Activated CD8-positive, alpha-beta memory T cell treated with anti-CD3 and anti-CD28 coated beads, Interleukin-2, amount 50 U/mL, for 24 hours (primary cell): ENCODE data around the gene ANXA6.
"Not testable (repeated sequence)": the region's sequence is repeated elsewhere in the genome, so short reads cannot be mapped to it uniquely, and the experiment has no call there.

Experiments
- DNase-seq: peaks from one replicate; pipeline ENCODE4 v3.0.0-alpha.2; 2020; ENCODE audit errors: extremely low read depth

Gene ANXA6

DNA sequence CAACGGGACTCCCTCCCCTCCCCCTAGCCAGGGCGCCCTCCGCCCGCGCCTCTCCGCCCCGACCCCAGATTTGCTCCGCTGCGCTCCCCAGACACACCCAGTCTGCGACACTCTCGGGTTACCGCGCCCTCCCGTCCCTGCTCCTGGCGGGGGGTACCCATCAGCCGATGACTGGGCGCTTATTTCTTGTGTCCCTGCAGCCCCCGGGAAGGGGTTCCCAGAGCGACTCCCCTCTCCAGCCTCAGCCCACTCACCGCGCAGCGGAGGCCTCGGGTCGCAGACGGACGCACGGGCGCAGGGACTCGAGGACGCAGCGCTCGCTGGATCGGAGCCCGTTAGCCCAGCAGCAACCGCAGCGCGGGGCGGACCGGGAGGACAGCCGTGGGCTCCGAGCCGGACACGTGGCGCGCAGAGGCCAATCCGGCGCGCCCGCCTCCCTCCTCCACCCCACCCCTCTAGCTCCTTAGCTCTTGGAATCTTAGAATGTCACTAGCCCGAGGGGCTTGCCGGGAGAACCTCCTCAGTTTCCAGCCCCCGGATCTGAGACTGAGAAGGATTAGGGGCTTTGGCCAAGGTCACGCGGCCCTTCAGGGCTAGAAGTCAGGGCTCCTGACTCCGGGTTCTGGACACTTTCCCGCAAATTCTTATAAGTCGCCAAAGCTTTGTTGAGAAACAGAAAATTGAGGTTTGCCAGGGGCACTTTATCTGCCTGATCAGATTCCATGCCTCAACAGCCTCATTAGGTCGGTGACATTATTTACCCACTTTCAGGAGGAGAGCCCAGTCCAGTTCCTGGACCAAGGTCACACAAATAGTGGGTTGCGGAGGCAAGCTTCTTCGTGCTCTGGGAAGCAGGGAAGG is at the start of gene ANXA6:
Gene ANXA6, minus strand, starts transcription at position 354 of the 861 bp plus-strand sequence. CDS start 9,878 bp downstream, outside the sequence.
- DNase-seq: no peak

DNA sequence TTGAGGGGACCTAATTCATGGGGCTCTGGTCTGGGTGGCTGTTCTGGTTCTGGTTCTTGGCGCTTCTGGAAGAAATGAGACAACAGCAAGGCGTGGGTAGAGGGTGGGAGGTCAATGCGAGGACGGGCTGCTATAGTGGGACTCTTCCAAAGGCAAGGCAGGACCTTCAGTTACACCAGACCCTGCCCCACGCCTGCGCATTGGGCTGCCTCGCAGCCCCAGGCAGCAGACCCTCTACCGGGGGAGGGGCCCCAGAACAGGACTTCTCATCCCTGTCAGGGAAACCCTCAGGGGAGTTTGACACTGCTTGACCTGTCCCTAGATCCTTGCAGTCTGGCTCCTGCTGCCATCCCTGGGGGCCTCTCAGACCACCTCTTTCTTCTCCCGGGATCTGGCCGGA is 47.8 kb upstream of the ANXA6 start:
- DNase-seq: no peak

DNA sequence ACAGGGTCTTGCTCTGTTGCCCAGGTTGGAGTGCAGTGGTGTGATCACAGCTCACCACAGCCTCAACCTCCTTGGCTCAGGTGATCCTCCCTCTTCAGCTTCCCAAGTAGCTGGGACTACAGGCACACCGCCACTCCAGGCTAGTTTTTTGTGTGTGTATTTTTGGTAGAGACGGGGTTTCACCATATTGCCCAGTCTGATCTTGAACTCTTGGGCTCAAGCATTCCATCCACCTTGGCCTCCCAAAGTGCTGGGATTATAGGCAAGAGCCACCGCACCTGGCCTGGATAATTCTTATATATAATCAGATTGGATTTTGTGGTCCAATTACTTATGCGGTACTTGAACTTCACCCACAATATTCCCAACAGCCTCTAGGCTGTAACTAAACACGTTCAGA is 46.5 kb upstream of the ANXA6 start:
- no peak for DNase-seq

DNA sequence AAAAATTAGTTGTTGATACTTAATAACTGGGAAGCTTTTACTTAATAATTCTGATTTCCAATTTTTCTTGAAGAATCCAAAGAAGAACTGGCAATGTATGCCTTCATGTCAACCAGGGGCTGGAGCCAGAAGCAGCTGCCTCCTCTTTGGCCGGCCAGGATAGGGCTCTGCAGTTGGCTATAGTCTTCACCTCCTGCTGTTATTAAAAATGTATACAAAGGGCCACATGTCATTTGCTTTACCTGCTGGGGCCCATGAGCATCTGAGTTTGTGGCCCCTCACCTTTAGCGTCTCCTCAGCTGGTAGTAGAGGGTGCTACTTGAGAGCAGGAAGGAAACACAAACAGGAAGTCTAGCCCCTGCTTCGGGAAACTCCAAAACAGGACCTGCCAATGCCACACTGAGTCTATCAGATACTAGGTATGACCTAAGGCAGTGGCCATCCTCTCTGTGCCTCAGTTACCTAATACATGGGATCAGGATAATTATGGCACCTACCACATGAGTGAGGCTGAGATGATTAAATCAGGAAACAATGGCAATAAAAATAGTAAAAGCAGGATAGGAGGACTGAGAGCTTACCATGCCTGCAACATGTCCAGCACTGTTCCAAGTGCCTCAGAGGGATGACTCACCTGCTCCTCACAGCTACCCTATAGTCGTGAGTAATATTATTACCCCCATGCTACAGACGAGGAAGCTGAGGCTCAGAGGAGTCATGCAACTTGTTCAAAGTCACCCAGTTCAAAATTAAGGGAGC is 45.0 kb upstream of the ANXA6 start:
- no peak for DNase-seq

DNA sequence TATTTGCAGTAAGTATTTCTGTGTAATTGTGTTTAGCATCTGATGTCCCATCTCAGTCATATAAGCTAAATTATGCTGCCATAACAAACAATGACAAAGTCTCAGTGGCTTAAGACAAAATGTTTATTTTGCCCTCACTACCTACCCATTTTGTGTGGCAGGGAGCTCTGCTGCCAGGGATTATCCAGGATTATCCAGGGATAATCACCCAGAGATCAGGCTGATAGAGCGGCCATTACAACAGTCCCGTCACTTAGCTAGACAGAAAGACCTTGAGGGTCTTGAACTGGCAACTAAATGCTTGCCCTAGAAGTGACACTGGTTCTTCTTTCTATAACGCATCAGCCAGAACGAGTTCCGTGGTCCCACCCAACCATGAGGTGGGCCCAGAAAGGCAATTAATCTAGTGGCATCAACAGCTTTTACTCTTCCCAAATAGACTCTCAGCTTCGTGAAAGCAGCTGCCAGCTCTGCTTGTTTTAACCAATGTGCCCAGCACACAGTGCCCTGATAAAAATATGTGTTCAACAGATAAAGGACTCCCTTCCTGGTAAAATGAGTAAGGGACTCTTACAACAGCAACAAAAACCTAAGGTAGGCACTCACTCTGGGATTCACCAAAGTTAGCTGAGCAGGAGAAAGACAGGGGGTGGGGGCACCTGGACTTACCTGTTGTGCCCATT is 43.5 kb upstream of the ANXA6 start:
- no peak for DNase-seq

DNA sequence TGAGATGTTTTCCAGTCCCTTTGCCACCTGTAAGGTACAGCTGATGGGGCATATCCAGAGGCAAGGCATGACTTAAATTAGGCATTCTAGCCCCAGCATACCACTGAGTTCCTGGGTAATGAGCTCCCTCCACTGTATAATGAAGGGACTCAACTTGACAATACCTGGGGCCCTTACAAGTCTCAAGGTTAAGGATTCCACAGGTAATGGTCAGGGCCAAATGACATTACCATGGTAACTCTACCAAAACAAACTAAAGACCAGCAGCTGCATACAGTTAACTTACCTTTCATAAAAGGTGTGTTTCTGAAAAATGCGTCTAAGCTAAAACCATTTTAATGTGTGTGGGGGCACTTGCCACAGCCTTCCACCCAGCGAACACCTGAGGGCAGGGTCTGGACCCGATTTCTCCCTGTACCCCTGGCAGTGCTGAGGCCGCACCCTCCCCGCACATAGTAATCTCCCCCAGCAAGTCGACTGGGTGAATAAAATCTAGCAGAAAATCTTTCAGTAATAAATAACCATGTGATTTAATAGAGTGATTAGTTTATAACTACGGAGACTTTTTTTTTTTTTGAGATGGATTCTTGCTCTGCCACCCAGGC is 42.1 kb upstream of the ANXA6 start:
- DNase-seq: no peak

DNA sequence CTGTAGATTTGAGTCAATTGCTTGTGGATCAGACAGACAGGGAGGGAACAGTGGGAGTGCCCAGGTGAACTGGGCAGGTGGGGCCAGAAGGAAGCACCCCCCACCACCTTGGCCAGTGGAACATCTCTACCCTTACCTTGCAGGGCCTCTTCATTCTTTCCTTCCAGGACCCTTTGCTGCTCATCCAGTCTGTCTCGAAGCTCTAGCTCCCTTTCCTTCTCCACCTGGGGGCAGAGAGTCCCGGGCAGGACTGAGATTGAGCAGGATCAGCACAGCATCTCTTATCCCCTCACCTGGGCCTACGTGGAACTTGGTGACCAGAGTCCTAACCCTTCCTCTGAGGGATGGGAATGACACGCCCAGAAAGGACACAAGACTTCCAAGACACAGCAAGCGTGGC is 41.3 kb upstream of the ANXA6 start:
- DNase-seq: no peak

DNA sequence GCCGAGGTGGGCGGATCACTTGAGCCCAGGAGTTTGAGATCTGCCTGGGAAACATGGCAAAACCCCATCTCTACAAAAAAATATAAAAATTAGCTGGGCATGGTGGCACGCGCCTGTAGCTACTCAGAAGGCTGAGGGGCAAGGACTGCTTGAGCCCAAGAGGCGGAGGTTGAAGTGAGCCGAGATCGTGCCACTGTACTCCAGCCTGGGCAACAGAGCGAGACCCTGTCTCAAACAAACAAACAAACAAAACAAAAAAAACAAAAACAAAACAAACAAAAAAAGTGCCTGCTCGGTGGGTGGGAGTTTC is 39.7 kb upstream of the ANXA6 start:
- not testable (repeated sequence) for DNase-seq

DNA sequence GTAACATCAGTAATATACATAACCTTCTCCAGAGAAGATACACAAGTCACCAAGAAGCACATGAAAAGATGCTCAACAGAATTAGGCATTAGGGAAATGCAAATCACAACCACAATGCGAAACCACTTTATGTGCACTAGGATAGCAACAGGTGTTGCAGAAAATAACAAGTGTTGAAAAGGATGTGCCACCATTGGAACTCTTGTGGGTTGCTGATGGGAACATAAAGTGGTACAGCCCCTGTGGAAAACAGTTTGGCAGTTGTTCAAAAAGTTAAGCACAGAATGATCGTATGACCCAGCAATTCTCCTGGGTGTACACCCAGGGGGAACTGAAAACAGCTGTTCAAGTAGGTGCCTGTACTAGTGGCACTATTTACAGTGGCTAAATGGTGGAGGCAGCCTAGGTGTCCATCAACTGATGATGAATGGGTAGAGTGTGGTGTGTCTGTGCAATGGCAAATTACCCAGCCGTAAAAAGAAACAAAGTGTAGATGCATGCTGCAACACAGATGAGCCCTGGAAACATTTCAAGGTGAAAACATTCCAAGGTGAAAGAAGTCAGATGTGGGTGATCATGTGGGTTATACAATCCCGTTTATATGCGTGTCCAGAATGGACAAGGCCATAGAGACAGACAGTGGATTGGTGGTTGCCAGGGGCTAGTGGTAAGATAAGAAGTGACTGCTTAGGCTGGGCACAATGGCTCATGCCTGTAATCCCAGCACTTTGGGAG is 39.1 kb upstream of the ANXA6 start:
- DNase-seq: no peak

DNA sequence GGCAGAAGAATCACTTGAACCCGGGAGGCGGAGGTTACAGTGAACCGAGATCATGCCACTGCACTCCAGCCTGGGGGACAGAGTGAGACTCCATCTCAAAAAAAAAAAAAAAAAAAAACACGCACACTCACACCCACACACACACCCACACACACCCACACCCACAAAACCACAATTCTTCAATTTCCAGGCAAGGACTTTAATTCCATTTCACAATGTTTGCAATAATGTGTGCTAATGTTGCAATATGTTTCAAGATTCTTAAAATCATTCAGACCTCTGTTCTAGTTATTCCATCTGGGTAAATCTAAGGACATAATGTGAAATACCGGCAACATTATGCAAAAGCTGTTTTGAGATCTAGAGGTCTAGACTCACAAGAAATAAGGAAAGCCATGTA is 38.0 kb upstream of the ANXA6 start:
- DNase-seq: no peak

DNA sequence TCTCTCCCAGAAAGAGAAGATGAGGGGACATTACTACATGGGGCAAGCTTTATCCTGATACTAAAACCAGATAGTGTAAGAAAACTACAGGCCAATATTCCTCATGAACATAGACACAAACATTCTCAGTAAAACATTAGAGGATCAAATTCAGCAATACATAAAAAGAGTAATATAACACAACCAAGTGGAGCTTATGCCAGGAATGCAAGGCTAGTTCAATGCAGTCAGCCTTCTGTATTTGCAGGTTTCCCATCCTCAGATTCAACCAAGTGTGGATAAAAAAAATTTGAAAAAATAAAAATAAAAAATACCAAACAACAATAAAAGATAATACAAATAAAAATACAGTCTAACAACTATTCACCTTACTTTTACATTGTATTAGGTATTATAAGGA is 35.0 kb upstream of the ANXA6 start:
- DNase-seq: no peak

DNA sequence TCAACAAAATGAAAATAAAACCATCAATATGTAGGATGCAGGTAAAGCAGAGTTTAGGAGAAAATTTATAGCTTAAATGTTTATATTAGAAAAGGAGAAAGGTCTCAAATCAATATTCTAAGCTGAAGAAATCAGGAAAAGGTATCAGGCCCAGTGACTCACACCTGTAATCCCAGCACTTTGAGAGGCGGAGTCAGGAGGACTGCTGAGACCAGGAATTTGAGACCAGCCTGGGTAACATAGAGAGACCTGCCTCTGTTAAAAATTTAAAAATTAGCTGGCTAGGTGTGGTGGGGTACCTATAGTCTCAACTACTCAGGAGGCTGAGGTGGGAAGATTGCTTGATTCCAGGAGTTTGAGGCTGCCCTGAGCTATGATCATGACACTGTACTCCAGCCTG is 34.1 kb upstream of the ANXA6 start:
- no peak for DNase-seq

DNA sequence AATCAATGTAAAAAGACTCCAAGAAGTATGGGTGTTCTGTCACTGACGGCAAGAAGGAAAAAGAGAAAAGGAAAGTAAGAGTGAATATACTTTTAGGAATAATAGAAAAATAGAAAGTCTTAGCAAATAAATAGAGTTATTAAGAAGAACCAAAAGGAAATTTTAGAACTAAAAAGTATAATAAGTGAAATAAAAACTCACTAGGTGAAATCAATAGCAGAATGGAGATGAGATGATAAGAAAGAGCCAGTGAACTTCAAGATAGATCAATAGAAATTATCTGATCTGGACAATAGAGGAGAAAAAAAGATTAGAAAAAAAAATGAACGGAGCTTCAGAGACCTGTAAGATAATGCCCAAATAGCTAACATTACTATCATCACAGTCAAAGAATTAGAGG is 31.6 kb upstream of the ANXA6 start:
- DNase-seq: no peak

DNA sequence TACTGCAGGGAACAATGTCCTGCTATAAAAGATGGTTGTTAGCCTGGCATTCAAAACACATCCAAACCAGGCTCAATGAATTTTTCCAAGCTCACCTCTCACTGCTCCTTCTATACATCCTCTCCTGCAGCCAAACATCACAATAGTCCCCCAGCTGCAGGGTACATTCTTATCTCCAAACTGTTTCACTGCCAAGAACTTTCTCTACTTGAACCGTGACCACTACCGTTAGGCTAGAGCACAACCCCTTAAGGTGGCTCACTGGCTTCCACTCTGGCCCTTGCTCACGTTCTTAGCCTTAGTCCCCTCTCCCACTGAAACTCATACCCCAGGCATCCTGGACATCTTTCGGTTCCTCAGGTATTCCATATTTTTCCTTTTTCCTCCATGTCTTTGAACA is 29.0 kb upstream of the ANXA6 start:
- DNase-seq: no peak

DNA sequence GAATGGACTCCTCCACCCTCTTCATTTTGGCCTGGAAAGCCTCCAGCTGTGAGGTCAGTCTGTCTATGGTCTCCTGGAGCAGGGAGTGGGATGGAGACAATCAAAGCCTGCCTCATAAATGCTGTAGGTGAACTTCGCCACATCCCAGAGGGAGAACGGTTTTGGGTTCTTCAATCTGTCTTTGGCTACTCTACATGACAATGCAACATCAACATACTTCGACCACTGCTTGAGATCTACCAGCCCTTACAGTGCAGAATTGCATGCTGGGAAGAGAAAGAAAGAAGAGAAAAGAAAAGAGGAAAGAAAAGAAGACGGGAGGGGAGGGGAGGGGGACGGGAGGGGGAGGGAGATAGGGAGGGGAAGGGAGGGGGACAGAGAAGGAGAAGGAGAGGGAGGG is 28.5 kb upstream of the ANXA6 start:
- DNase-seq: no peak

DNA sequence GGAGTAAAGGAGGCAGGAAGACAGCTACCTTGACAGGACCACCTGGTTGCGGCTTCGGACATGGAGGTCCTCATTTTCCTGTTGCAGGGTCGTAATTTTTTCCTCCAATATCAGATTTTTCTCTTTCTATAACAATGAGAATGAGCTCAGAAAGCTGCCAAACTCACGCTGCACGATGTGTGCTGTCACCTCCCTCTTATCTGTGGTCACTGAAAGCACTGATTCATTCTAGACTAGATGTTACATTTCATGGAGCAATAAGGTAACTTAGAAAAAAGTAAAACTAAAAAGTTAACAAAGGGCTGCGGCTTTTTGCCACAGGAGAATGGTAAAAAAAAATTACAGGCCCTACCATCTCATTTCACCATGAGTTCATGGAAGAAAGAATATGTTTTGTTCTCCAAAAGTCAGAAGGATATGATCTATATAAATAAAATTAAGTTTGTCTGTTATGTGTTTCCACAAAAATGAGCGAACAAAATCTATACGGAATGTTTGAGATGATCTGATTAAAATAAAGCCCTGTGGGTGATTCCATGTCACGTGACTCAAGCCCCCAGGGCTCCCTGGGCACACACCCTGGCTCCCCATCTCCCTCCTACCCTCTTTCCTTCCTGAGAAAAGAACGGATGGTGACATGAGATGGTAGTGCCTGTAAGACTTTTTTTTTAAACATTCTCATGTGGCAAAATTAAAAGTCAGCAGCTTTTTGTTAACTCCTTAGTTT is 26.9 kb upstream of the ANXA6 start:
- DNase-seq: no peak

DNA sequence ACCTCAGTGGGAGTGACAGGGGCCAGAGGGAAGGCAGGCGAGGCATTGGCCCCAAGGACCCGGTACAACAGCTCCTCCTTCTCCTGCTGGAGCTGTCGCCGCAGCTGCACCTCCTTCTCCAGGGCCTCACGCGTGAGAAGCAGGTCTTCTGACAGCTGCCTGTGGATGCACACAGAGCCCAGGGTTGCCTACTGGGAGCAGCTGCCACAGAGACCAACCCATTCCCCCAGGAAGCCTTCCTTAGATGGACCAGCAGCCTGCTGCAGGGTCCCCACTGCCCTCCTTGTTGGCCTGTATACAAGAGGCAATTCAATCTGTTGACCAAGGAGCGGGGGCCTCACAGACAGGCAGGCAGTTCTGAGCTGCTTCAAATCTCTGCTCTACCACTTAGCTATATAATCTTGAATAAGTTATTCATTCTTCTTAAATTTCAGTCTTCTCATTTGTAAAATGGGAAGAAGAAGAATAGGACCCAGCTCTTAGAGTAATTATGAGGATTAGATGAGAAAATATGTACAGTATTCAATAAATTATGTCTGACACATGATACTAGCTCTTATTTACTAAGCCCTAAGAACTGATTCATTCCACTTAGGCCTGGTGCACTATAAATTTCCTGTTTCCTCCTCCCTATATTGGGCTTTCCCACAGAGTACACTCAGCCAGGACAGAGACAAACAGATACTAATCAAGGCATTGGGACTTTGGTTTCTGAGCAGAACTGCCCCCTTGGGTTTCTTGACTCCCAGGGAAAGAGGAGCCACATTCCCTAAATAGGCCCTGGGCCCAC is 26.1 kb upstream of the ANXA6 start:
- no peak for DNase-seq

DNA sequence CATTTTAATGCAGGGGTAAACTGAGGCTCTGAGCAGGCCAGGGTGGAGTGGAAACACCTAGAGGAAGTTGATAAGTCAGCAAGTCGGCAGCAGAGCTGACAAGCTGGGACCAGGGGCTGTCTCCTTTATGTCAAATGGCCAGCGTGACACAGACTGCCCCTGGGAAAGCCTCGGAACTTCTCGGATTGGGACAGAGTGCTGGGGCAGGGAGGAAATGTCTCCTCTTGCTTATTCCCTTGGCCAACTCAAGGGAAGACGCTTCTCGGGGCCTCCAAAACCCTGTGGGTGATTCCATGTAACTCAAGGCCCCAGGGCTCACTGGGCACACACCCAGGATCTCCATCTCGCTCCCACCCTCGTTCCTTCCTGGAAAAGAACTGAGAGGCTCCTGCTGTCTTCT is 25.4 kb upstream of the ANXA6 start:
- no peak for DNase-seq

DNA sequence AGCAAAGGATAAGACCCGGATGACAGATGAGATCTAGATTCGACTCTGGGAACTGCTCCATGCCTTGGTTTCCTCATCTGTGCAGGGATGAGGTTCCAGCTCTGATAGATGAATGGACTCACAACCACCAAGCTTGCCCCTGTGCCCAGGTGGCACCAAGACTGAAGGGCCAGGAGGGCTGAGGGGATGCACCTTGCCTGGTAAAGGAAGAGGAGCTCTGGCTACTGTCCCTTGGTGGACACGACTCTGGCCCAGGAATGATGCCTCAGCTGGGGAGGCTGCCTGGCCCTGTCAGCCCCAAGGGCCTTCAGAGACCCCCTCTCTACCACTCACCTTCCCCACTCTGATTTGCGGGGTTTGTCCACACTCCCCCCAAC is 24.9 kb upstream of the ANXA6 start:
- DNase-seq: no peak

DNA sequence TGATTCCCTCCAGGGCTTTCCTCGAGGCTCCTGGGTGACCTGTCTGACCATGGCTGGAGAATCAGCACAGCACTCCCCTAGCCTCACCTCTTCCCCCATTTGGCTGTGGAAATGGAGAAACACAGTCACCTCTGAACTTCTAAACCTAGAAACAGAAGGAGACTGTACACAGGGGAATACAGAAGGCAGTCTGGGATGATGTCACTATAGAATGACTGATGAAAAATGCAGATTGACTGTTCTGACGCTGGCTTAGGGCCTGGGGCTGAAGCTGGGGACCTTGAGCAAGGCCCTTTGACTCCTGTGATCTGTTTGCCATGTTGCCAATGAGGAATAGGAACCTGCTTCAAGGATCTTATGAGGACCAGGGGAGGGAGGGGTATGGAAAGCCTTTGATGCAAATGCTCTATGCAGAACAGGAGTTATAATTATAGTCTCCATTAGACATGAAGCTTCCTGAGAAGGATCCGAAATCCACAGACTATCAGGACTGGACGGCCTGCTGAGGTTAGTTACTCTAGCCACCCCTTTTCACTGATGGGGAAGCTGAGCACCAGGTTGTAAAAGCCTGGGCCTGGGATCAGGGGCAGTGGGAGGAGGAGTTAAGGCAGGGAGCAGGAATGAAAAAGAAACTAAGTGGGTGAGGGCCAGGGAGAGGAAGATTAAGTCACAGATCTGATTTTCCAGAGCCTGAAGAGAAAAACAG is 24.4 kb upstream of the ANXA6 start:
- no peak for DNase-seq
